Thoracic aorta (tissue), 2 donors: ENCODE measurements around the gene TMEM269. TPM values are rescaled to one million over a fixed set of nuclear protein-coding genes. Genes with fewer than 3 reads are reported as not detected.
A peak's percentile ranks its signal among the peaks of the same experiment; 100 is the strongest.

Experiments used
- ATAC-seq: fragments of 150-250 bp; one replicate; pipeline ENCODE4 v1.8.0; 2017; ENCODE audit warnings: low read depth; ENCODE audit not compliant: insufficient number of reproducible peaks, low FRiP score
- DNase-seq: peaks from one replicate; pipeline ENCODE4 v3.0.0-alpha.2; 2020; ENCODE audit warnings: low spot score
- H3K27ac ChIP-seq, 2 donors: fragments of 200-600 bp; sonication (generic); 1 replicate in 1 of 2; 2 replicates in 1 of 2; pipeline ENCODE4 v1.5.1; 2016; ENCODE audit warnings: mild to moderate bottlenecking in 2 of 2, moderate library complexity in 2 of 2
- H3K27me3 ChIP-seq: fragments of 200-600 bp; sonication (generic); replicated peaks from 2 replicates; pipeline ENCODE4 v1.6.0; 2016; ENCODE audit warnings: mild to moderate bottlenecking; ENCODE audit not compliant: insufficient read depth
- H3K36me3 ChIP-seq: fragments of 200-600 bp; sonication (generic); one replicate; pipeline ENCODE4 v1.5.1; 2016
- H3K4me1 ChIP-seq, 2 donors: fragments of 200-600 bp; sonication (generic); 1 replicate in 1 of 2; 2 replicates in 1 of 2; pipeline versions ENCODE4 v1.5.1 to v1.6.0; 2016; ENCODE audit warnings: low read depth in 2 of 2, mild to moderate bottlenecking in 1 of 2; ENCODE audit not compliant: control insufficient read depth in 1 of 2
- H3K4me3 ChIP-seq: fragments of 200-600 bp; sonication (generic); 2 replicates; pipeline ENCODE4 v1.5.1; 2016; ENCODE audit warnings: mild to moderate bottlenecking
- H3K9me3 ChIP-seq: fragments of 200-600 bp; sonication (generic); 2 replicates; pipeline ENCODE4 v1.5.1; 2016
- CTCF ChIP-seq: fragments of 200-600 bp; sonication (generic); IDR thresholded peaks from one replicate; pipeline ENCODE4 v1.5.1; 2019; ENCODE audit warnings: antibody characterized with exemption
- total RNA-seq, 2 donors: library from RNA; depleted of rRNA; stranded (reverse); fragments of >200 nt; gene quantifications; one replicate each; pipeline versions ENCODE4 v1.1.0 to v1.2.3, GENCODE V29; 2016

The TMEM269 gene
- total RNA-seq, 2 donors from 2014 or later, result 0.27 to 0.35 TPM

- H3K36me3 ChIP-seq, result peaks cover 16% of the 10 kb centered on the region
- no peak for TF ChIP-seq CTCF
- H3K9me3 ChIP-seq, result no peaks in the 10 kb centered on the region
- peaks cover 4 to 22% of the 10 kb centered on the region in 2 donors for H3K4me1 ChIP-seq
- DNase-seq (no peak), ATAC-seq (no peak)
- H3K4me3 ChIP-seq, result no peak overlapping the region
- H3K27ac ChIP-seq, result no peak overlapping the region
- H3K27me3 ChIP-seq, result no peaks in the 10 kb centered on the region
Measured at GRCh38 chr1:42762269-42762668, 22.5 kb upstream of the TMEM269 start.

- Histone ChIP-seq H3K27me3 (no peaks in the 10 kb centered on the region), H3K36me3 (no peaks in the 10 kb centered on the region), H3K27ac (peak overlapping the region in 1 of 2 donors; percentile 87), H3K4me1 (peaks cover 12 to 36% of the 10 kb centered on the region in 2 donors), H3K9me3 (no peaks in the 10 kb centered on the region), H3K4me3 (peak overlapping the region; percentile 93)
- ATAC-seq (no peak), DNase-seq (no peak)
- TF ChIP-seq CTCF, result no peak
Measured at GRCh38 chr1:42765269-42765668, 19.5 kb upstream of the TMEM269 start.

- H3K4me1 ChIP-seq, result peaks cover 12 to 42% of the 10 kb centered on the region in 2 donors
- no peaks in the 10 kb centered on the region for H3K9me3 ChIP-seq
- H3K4me3 ChIP-seq, result peak overlapping the region; percentile 93
- ATAC-seq (no peak), DNase-seq (no peak)
- H3K27ac ChIP-seq, result peak overlapping the region; percentile 81 to 87
- H3K36me3 ChIP-seq, result no peaks in the 10 kb centered on the region
- peak; percentile 52 for TF ChIP-seq CTCF
- no peaks in the 10 kb centered on the region for H3K27me3 ChIP-seq
Measured at GRCh38 chr1:42765832-42766740, 18.7 kb upstream of the TMEM269 start.

GRCh38 chr1:42766741-42767509 lies 17.9 kb upstream of the TMEM269 start, which contains the start of the genes C1orf50 and P3H1:
TSS of gene C1orf50 (plus strand) at chr1:42767249. CDS start at chr1:42767312, 63 bp downstream.
TSS of gene P3H1 (minus strand) at chr1:42767028. CDS start at chr1:42766971, 57 bp downstream.
- H3K27me3 ChIP-seq, result no peaks in the 10 kb centered on the region

More at GRCh38 chr1:42766741-42767509, 17.9 kb upstream of the TMEM269 start, which contains the start of the genes C1orf50 and P3H1:
- H3K4me3 ChIP-seq, result peak within 1 kb of the TSS; percentile 93
- H3K9me3 ChIP-seq, result no peaks in the 10 kb centered on the region
- ATAC-seq (peak; percentile 96), DNase-seq (peak; percentile 97)
- peak within 1 kb of the TSS; percentile 82 to 87 for H3K27ac ChIP-seq
- H3K4me1 ChIP-seq, result peaks cover 12 to 42% of the 10 kb centered on the region in 2 donors
- H3K36me3 ChIP-seq, result no peaks in the 10 kb centered on the region
- TF ChIP-seq CTCF, result no peak
